ENCODE results near the gene RHOF. TPM values are rescaled to one million over a fixed set of nuclear protein-coding genes. Genes with fewer than 3 reads are reported as not detected.

RHOF gene
- total RNA-seq, 1 donor from 2014 or later: 31.9 TPM

DNA sequence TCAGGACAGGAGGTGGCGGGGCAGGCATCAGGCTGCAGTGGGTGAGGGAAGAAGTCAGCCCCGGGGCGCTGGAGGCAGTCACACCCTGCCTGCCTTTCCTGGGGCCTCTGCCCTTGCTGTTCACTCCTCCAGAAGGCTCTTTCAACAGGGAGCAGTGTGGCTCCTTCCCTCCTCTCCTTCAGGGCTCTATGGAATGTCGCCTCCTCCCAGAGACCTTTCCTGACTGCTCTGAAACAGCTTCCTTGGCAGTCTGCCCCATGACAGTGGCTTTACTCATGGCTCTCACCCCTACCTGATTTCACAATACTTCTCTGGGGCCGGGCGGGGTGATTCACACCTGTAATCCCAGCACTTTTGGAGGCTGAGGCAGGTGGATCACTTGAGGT, 7.1 kb downstream of the RHOF start:
- peaks cover 7% of the 10 kb centered on the region for H3K36me3 Mint-ChIP-seq (ENCODE audit: low read depth, unreplicated experiment)
- no peak for TF ChIP-seq EZH2 (IDR thresholded peaks at IDR 0.05; ENCODE audit: insufficient read depth, low read length)
- TF ChIP-seq, protein P1, sequence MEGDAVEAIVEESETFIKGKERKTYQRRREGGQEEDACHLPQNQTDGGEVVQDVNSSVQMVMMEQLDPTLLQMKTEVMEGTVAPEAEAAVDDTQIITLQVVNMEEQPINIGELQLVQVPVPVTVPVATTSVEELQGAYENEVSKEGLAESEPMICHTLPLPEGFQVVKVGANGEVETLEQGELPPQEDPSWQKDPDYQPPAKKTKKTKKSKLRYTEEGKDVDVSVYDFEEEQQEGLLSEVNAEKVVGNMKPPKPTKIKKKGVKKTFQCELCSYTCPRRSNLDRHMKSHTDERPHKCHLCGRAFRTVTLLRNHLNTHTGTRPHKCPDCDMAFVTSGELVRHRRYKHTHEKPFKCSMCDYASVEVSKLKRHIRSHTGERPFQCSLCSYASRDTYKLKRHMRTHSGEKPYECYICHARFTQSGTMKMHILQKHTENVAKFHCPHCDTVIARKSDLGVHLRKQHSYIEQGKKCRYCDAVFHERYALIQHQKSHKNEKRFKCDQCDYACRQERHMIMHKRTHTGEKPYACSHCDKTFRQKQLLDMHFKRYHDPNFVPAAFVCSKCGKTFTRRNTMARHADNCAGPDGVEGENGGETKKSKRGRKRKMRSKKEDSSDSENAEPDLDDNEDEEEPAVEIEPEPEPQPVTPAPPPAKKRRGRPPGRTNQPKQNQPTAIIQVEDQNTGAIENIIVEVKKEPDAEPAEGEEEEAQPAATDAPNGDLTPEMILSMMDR (IDR thresholded peaks at IDR 0.05; ENCODE audit: insufficient read depth, low read depth, low read length): no peak
- H3K4me3 Mint-ChIP-seq (ENCODE audit: unreplicated experiment): no peak overlapping the region
- Histone ChIP-seq H3K4me3 (ENCODE audit: insufficient read depth, low read depth, low read length) (no peak overlapping the region), H3K9ac (ENCODE audit: low read length) (no peak overlapping the region), H3K27me3 (ENCODE audit: insufficient read depth, low read length) (no peaks in the 10 kb centered on the region), H2AFZ (ENCODE audit: low read depth, low read length) (no peak overlapping the region), H3K4me1 (ENCODE audit: insufficient read depth, low read length) (peaks cover 40% of the 10 kb centered on the region), H3K79me2 (ENCODE audit: insufficient read depth, low read length) (no peaks in the 10 kb centered on the region), H3K4me2 (ENCODE audit: low read length) (peak overlapping the region; percentile 16), H3K9me3 (ENCODE audit: insufficient read depth, low read depth, low read length) (no peaks in the 10 kb centered on the region), H4K20me1 (ENCODE audit: insufficient read depth, low read length) (peaks cover 18% of the 10 kb centered on the region), H3K27ac (ENCODE audit: low read depth, low read length) (peak overlapping the region; percentile 7), H3K36me3 (ENCODE audit: insufficient read depth, low read length) (no peaks in the 10 kb centered on the region)
- no peaks in the 10 kb centered on the region for H3K9me3 Mint-ChIP-seq (ENCODE audit: unreplicated experiment)
- peak overlapping the region; percentile 72 for H3K27ac Mint-ChIP-seq (ENCODE audit: unreplicated experiment)
- no peak for FAIRE-seq
- peak; percentile 82 for DNase-seq (ENCODE audit: low read depth)
- H3K4me1 Mint-ChIP-seq (ENCODE audit: low read depth, unreplicated experiment): peaks cover 36% of the 10 kb centered on the region
- no peaks in the 10 kb centered on the region for H3K27me3 Mint-ChIP-seq (ENCODE audit: low read depth, unreplicated experiment)

GRCh38 chr12:121784460-121784859, 9.0 kb downstream of the RHOF start:
- TF ChIP-seq, protein P1 (IDR thresholded peaks at IDR 0.05; ENCODE audit: insufficient read depth, low read depth, low read length): no peak
- H3K9me3 Mint-ChIP-seq (ENCODE audit: unreplicated experiment): no peaks in the 10 kb centered on the region
- Histone ChIP-seq H3K9me3 (ENCODE audit: insufficient read depth, low read depth, low read length) (no peaks in the 10 kb centered on the region), H3K36me3 (ENCODE audit: insufficient read depth, low read length) (peaks cover 4% of the 10 kb centered on the region), H3K4me2 (ENCODE audit: low read length) (peak overlapping the region; percentile 54), H3K27ac (ENCODE audit: low read depth, low read length) (peak overlapping the region; percentile 53), H3K4me1 (ENCODE audit: insufficient read depth, low read length) (peaks cover 36% of the 10 kb centered on the region), H3K27me3 (ENCODE audit: insufficient read depth, low read length) (no peaks in the 10 kb centered on the region), H3K9ac (ENCODE audit: low read length) (peak overlapping the region; percentile 14), H4K20me1 (ENCODE audit: insufficient read depth, low read length) (peaks cover 14% of the 10 kb centered on the region), H3K4me3 (ENCODE audit: insufficient read depth, low read depth, low read length) (no peak overlapping the region), H3K79me2 (ENCODE audit: insufficient read depth, low read length) (no peaks in the 10 kb centered on the region), H2AFZ (ENCODE audit: low read depth, low read length) (no peak overlapping the region)
- peak overlapping the region; percentile 80 for H3K27ac Mint-ChIP-seq (ENCODE audit: unreplicated experiment)
- FAIRE-seq: peak; percentile 96
- peak; percentile 92 for DNase-seq (ENCODE audit: low read depth)
- H3K36me3 Mint-ChIP-seq (ENCODE audit: low read depth, unreplicated experiment): peaks cover 6% of the 10 kb centered on the region
- peaks cover 29% of the 10 kb centered on the region for H3K4me1 Mint-ChIP-seq (ENCODE audit: low read depth, unreplicated experiment)
- H3K4me3 Mint-ChIP-seq (ENCODE audit: unreplicated experiment): peak overlapping the region; percentile 40
- H3K27me3 Mint-ChIP-seq (ENCODE audit: low read depth, unreplicated experiment): no peaks in the 10 kb centered on the region

GRCh38 chr12:121783766-121784165, 9.7 kb downstream of the RHOF start:
- Mint-ChIP-seq H3K36me3 (ENCODE audit: low read depth, unreplicated experiment) (peaks cover 6% of the 10 kb centered on the region), H3K4me3 (ENCODE audit: unreplicated experiment) (no peak overlapping the region), H3K27ac (ENCODE audit: unreplicated experiment) (peak overlapping the region; percentile 43), H3K9me3 (ENCODE audit: unreplicated experiment) (no peaks in the 10 kb centered on the region), H3K27me3 (ENCODE audit: low read depth, unreplicated experiment) (no peaks in the 10 kb centered on the region), H3K4me1 (ENCODE audit: low read depth, unreplicated experiment) (peaks cover 31% of the 10 kb centered on the region)
- Histone ChIP-seq H4K20me1 (ENCODE audit: insufficient read depth, low read length) (peaks cover 11% of the 10 kb centered on the region), H3K4me1 (ENCODE audit: insufficient read depth, low read length) (peaks cover 35% of the 10 kb centered on the region), H3K79me2 (ENCODE audit: insufficient read depth, low read length) (no peaks in the 10 kb centered on the region), H3K36me3 (ENCODE audit: insufficient read depth, low read length) (peaks cover 4% of the 10 kb centered on the region), H3K4me2 (ENCODE audit: low read length) (peak overlapping the region; percentile 54), H3K4me3 (ENCODE audit: insufficient read depth, low read depth, low read length) (no peak overlapping the region), H3K9me3 (ENCODE audit: insufficient read depth, low read depth, low read length) (no peaks in the 10 kb centered on the region), H3K27ac (ENCODE audit: low read depth, low read length) (peak overlapping the region; percentile 53), H3K9ac (ENCODE audit: low read length) (peak overlapping the region; percentile 59), H2AFZ (ENCODE audit: low read depth, low read length) (no peak overlapping the region), H3K27me3 (ENCODE audit: insufficient read depth, low read length) (no peaks in the 10 kb centered on the region)
- FAIRE-seq (no peak), DNase-seq (ENCODE audit: low read depth) (no peak)
- TF ChIP-seq EZH2 (IDR thresholded peaks at IDR 0.05; ENCODE audit: insufficient read depth, low read length): no peak
- TF ChIP-seq, protein P1 (IDR thresholded peaks at IDR 0.05; ENCODE audit: insufficient read depth, low read depth, low read length): no peak

All from astrocyte (in vitro differentiated cells and primary cell).